ENCODE data around the gene GPR31.
"Not testable (repeated sequence)": the region's sequence is repeated elsewhere in the genome, so short reads cannot be mapped to it uniquely, and the experiment has no call there.

GPR31 gene, protein sequence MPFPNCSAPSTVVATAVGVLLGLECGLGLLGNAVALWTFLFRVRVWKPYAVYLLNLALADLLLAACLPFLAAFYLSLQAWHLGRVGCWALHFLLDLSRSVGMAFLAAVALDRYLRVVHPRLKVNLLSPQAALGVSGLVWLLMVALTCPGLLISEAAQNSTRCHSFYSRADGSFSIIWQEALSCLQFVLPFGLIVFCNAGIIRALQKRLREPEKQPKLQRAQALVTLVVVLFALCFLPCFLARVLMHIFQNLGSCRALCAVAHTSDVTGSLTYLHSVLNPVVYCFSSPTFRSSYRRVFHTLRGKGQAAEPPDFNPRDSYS

DNA sequence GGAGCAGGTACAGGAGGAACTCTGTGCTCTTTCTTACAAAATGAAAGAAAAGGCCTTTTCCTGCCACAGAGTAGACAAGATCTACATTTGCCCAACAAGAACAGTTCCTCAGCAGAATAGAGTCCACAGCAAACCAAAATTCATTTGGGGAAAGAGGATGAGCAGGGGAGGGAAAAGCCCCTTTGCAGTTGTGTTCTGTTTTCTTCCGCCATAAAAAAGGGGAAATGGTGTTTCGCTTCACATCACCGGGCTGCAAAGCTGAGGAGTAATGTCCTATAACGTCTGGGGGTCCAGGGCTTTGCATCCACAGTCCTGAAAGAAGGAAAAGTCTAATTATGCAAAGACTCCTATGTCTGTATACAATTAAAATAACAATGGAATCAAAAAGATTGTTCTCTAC lies at the start of gene GPR31:
Gene GPR31 (minus strand): TSS at position 118 of the 400 bp plus-strand sequence. CDS start 149 bp downstream, outside the sequence.
- no peak for DNase-seq

DNA sequence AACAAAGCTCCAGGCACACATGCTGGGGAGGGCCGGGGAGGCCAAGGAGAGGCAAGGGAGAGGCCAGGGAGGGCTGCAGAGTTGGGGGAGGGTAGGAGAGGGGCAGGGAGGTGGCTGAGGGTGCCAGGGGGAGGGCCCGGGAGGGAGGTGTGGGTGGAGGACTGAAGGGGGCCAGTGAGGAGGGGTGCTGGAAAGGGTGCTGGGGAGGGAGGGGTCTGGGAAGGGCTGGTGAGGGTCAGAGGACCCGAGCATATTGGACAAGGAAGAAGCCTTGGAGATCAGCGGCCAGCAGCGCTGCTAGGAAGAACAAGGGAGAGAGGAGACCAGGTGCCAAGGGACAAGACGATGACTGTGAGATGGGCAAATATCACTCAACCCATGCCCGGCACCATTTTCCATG lies 49.7 kb upstream of the GPR31 start:
- DNase-seq, result no peak

DNA sequence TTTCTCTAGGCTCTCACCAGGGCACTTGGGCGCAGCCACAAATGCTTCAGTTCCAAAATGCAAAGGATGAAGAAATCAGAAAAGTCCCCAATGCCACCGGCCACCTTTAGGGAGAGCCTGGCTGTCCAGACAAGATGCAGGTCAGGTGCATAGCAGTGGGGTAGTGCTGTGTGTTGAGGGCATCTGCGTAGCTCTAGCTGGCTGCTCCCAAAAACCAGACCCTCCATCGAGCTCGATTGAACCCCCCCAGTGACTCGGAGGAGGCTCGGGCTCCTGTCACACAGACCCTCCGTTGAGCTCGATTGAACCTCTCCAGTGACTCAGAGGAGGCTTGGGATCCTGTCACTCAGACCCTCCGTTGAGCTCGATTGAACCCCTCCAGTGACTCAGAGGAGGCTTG lies 47.5 kb upstream of the GPR31 start:
- DNase-seq, result not testable (repeated sequence)

DNA sequence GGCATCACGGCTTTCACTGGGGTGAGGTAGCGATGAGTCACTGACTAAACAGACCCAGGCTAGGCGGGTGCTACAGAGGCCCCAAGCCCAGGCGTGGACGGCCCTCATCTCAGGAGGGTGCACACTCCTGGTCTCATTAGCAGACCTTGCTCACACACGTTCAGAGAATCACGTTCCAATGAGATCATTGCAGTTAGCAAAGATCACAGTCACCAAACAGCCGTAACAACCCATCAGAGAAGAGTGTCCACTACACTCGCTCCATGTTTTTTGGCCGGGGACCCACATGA lies 46.2 kb upstream of the GPR31 start:
- not testable (repeated sequence) for DNase-seq

DNA sequence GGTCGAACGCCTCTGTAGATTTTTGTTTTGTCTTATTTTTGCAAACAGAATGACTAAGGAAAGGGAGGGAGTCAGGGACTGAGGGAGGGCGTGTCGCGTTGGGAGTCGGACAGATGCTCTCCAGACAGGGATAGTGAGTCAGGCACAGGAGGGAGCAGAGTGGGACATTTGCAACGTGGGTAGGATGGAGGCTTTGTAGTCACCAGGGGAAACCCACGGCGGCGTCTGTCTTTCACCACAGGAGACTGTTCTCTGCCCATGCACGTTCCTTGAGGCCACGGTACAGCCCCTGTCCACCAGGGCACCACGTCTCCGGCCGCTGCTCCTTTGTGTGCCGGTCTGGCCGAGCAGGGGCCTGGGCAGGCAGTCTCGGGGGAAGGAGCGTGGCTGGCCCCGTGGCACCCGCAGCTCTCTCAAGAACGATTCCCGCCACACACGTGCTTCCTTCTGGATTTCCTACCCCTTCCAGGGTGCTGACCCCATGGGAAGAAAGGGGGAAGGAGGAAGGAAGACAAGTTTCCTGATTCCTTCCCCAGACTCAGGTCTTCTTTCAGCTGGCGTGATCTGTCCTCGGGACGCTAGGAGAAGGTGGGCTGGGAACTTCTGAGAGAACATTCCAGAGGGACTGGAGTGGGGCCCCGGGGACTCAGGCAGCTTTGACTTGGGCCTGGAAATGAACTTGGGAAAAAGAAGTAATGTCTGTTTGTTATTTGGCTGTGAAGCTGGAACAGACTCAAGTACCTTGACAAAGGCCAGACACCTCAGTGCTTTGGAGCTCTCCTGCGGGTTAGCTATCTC lies 45.7 kb upstream of the GPR31 start:
- not testable (repeated sequence) for DNase-seq

DNA sequence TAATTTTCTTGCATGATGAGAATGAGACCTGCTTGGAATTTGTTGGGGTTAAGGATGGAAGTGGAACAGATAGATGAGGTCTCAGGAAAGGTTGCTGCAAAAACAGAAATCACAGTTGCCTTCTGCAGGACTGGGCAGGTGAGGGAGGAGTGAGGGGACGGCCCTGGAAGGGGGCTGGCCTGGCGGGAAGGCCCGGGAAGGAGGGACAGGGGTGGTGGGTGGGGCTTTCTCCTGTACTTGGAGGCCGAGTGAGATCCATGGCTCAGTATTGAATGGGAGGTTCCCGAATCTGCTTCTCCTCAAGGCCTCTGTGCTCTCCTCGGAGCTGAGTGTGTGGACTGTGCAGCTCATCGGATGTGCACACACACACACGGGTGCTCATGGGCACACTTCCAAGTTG lies 44.8 kb upstream of the GPR31 start:
- DNase-seq, result not testable (repeated sequence)

DNA sequence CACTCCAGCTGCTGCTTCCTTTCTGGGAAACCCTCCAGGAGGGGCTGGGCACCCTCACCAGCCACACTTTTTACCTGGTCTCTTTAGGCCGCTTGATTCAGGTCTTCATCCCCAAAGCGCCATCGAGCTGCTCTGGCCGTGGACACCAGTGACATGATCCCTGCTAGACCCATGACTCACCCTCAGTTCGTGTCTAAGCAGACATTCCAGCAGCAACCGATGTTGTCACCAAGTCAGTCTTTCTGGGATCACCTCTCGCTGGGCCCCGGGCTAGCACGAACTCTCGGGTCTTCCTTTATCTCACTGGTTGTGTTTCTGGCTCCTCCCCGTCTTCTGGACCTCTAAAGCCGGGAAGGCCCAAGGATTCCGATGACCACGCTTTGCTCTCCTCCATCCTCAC lies 43.0 kb upstream of the GPR31 start:
- no peak for DNase-seq

DNA sequence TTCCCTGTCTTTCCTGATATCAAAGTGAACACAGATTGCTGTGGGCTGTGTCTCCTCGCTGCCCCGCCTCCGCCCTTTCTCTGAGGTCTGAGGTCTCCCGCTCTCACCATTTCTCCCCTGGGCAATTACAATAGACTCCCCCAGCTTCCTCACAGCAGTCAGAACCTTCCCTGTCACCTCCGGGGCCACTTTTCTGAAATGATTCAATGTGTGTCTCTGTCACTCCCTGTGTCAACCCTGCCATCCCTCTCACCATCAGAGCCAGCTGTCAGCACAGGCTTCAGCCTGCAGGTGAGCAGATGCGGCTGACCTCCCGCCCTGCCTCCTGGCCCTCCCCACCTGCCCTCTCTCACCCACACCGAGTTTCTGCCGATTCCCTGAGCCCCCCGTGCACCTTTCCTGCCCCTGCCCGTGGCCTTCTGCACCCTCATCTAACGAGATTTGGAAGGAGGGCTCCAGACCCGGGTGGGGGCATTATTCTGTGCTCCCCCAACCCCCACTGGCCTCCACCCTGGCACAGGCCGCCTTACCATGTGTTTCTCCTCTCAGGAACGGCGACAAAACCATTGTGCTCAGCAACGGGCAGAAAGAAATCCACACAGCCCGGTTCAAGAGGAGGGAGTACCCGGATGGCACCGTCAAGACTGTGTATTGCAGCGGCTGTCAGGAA lies 38.3 kb upstream of the GPR31 start:
- DNase-seq, result not testable (repeated sequence)

DNA sequence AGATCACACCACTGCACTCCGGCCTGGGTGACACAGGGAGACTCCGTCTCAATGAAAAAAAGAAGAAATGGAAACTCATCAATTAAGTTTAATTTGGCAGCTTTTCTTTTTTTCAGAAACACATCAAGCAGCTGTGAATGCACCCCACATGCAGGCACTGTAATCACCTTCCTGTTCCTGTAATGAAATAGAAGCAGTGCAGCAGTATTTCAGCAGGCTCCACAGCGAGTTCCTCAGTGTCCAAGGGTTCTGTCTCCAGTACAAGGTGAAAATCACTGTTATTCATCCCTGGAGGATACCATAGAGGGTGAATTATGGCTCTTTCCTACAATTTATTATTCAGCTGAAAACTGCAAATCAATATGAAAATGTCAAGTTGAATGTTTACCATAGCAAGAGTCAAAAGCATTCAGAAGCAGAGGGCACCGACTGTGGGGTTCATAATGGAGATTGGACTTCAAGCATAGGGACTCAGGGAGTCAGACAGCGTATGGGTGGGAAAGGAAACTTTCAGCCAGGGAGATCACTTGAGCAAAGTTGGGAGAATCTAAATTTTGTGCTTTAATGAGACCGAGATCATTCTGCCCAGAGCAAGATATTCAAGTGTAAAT lies 35.8 kb upstream of the GPR31 start:
- DNase-seq, result not testable (repeated sequence)

DNA sequence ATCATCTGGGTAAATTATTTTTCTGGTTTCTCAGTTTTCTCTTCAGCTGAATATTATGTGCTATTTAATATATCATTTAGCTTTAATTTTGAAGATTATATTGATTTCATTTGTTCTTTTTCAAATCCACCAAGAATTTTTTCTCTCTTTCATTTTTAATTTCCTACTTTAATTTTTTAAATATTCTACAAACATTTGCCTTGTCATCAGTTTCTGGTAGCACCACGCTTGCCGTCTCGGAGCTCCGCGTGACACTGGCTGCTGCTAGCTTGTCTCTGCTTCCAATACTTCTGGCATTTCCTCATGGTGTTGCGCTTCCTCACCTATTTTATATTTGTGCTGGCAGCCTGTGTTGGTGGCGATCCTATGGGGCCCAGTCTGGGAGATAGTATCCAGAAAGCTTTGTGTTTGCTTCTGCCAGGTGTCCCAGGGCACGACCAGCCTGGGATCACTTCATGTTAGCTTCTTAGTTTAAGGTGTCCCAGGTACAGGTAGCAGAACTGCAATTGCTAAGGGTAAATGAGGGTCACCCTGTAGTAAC lies 33.3 kb upstream of the GPR31 start:
- DNase-seq, result not testable (repeated sequence)

DNA sequence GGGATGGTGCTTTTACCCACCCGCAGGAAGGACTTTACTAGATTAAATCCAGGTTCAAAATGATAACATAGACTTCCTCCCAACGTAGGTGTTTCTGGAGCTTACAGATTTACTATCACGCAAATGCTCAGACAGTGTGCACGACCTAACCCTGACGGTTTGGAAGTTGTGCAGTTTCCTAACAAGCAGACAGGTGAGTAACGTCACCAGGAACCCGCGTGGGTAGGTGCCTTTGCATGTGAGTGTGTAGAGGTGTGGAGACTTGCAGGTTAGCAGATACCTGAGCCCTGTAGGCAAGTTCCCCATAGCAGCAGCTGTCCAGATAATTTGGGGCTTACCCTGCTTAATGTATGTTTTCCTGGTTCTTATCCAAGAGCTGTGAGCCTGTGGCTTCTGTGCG lies 29.5 kb upstream of the GPR31 start:
- DNase-seq, result not testable (repeated sequence)

DNA sequence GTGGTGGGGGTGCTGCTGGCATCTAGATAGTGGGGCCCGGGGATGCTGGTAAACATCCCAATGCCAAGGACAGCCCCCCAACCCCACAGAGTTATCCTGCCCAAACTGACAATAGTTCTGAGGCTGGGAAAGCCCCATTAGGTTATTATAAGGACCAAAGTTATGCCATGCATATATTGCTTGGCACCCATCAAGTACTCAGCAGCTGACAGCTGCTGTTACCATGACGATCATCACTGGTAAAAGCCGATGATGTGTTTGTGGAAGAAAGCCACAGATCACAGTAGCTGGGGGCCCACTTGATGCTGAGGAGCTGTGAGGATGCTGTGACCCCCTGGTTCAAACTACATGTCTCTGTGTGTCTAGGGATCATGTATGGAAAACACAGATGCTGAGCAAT lies 27.3 kb upstream of the GPR31 start:
- not testable (repeated sequence) for DNase-seq

DNA sequence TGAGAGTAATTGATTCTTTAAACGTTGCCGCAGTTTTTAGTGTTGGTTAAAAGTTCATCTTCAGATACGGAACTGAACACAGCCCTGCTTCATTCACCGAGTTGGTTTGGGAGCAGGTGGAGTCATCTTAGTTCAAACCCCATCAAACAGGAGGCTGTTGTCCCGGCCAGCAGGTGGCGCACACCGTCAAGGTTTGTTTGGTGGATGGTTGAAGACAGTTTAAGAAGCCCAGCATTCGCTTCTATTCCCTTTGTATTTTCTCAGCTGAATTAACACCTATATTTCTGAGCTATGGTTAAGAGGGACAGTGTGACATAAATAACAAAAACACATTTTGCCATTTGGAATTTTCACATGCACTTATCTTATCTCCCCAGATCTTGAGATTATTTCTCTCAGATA lies 25.1 kb upstream of the GPR31 start:
- not testable (repeated sequence) for DNase-seq

DNA sequence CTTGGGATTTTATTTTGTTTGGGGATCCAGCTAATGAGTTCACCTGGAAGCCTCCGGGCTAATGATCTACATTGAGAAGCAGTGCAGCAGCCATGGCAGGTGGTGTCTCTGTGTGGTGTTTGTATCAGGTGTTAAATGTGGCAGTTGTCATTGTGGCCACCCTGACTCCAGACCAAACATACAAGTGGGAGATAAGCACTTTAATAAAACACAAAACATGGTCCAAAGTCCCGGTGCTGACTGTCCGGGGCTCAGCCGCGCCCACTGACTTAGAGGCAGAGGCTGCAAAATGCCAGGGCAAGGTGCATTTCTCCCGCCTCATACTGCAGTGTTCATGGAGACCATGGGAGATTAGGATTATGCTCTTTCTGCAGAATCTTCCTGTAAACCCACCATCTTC lies 23.6 kb upstream of the GPR31 start:
- not testable (repeated sequence) for DNase-seq

DNA sequence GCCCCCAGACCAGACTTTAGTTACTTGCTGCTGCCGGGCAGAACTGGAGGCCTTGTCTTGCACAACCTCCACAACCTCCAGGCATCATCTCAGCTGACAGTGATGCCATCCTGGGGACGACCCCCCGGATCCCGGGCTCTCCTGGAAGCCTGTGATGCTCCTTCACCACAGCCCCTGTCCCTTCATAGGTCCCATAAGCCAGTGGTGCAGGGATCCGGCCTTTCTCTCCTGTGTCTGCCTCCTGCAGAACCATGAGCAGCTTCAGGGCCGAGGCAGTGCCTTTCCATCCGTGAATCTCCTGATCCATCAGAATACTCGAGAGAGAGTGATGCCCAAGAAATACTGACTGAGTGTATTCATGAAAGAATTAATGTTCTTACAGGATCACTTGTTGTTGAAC lies 22.3 kb upstream of the GPR31 start:
- DNase-seq, result not testable (repeated sequence)

DNA sequence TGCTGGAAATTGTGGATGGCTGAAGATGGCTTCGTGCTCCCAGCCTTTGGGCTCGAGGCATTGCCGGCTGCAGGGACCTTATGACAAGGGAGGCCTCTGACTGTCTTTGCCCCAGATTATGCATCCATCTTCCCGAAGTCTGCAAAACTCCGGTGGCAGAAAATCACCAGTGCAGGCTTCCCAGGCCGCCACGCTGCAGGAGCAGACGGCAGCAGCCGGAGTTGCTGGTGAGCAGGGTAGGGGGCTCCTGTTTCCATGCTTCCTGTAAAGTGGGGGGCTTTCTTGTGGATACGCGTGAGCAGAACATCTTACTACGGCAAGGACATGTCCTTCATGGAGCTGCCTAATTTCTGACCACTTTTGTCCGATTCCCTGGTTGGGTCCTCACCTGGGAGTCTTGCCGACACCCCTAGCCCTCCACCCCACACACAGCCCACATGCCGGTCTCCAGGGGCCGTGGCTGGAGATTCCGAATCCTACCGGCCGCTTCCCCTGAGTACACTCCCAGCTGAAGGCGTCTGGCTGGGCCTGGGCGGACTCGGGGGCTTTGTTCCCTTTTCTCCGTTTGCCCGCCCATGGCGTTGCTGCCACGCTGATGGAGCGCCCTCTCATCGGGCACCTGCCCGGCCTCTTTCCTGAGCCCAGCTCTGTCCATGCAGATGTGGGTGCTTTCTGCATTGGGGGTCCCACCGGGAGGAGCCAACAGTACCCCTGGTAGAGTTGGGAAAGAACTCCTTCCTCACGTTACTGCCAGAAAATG lies 21.3 kb upstream of the GPR31 start:
- not testable (repeated sequence) for DNase-seq

DNA sequence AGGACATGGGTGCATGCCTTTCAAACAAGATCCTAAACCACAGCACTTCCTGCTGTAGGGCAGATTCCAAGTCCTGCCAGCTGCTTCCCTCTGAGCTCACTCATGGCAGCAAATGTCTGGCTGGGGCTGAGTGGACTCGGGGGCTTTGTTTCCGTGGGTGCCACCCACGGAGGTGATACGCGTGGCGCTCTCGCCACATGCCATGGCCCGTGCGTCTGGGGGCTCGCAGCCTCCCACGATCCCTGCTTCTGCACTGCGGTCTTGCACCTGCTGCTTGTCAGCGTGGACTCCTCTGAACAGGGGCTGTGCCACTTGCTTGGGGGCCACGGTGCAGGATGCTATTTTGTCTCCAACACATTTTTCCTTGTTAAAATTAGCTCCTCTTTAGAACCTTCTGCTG lies 19.5 kb upstream of the GPR31 start:
- DNase-seq, result not testable (repeated sequence)

DNA sequence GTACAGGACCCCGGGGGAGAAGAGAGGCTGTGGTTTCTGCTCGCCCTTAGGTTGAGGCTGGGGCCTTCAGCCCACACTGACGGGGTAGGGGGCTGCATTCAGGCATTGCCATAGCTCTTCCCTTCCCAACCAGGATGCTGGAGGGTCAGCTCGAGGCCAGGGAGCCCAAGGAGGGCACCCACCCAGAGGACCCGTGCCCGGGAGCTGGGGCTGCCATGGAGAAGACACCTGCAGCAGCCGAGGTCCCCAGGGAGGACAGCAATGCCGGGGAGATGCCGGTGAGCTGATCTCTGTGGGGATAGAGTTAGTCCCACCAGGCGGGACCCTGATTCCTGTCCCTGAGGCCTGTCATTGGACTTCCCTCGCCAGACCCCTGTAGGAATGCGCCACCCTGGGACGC lies 14.2 kb upstream of the GPR31 start:
- not testable (repeated sequence) for DNase-seq

DNA sequence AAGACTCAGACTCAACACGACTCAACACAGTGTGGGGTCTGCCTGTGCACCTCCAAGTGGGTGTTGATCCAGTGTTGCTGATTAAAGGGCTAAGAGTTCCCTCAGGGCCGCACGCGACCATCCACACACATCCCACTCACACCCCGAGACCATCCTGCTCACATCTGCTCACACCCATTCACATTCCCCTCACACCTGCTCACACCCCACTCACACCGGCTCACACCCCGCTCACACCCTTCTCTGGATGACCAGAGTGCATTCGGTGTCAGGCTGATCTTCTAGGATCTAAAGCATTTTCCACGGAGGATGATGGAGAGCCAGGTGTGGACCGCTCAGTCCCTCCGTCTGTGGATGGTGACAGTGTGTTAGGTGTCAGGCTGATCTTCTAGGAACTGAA lies 13.5 kb upstream of the GPR31 start:
- DNase-seq, result not testable (repeated sequence)

DNA sequence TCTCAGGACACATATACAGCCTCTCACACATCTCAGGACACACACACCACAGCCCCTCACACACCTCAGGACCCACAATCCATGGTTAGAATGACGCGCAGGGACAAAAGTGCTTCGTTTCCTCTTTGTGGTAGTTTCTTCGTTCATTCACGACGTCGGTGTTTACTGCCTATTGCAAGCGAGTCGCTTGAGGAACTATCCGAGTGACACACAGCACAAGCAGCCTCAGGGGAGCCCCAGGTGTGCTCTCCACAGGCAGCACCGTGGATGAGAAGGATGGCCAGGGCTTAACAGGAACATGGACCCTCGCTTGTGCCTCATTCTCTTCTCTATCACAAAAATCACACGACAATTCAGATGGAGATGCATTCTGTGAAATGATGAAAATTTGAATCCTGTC lies 12.1 kb upstream of the GPR31 start:
- DNase-seq, result not testable (repeated sequence)

DNA sequence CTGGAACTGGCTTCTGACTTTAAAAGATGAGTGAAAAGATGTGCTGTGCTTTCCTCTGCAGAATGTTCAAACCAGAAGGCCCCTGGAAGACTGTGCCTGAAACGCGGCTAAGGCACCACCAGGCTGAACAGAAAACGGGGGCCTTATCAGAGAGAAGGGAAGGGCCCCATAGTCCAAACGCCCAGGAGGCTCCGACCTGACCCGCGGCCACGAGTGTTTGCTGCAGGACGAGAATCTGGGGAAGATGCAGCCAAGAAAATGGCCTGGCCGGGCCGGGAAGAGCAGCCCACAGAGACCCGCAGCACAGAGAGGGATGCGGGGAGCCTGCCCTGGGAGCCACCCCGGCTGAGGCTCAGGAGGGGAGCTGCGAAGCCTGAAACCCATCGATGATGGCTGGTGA lies 10.5 kb upstream of the GPR31 start:
- not testable (repeated sequence) for DNase-seq

DNA sequence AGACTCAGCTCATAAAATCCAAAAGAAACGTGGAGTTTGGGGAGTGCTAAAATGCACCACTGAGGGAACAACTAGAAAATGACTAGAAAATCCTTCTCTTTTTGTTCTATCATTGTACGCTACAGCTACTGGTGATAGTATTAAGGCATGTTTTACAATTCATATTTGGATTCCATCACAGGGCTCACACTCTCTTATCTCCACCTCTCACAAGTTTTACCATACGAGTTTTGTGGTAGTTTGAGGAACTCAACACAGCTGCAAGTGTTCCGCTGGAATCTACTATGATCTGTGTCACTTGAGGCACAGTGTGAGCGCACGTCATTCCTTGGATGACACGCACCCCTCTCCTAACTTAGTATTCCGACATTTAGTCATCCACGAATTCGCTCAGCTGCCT lies 9.9 kb upstream of the GPR31 start:
- DNase-seq, result not testable (repeated sequence)
